Astrocyte (in vitro differentiated cells and primary cell): ENCODE data around the gene ARHGDIA.

Experiments used
- CTCF ChIP-seq: IDR thresholded peaks from 2 replicates; pipeline ENCODE4 v1.5.1; 2011; ENCODE audit warnings: low read depth, mild to moderate bottlenecking, inconsistent platforms, low read length, moderate library complexity; ENCODE audit not compliant: insufficient read depth
- EZH2 ChIP-seq: IDR thresholded peaks from 2 replicates; pipeline ENCODE4 v1.6.1; 2012; ENCODE audit warnings: mild to moderate bottlenecking, low read length, inconsistent platforms; ENCODE audit not compliant: insufficient read depth

- TF ChIP-seq CTCF = no peak
- no peak for TF ChIP-seq EZH2
Observed at GRCh38 chr17:81831957-81832607, 39.1 kb downstream of the ARHGDIA start.
